Activated T-helper 2 cell treated with anti-CD3 and anti-CD28 coated beads, Interferon-gamma antibody, Interleukin-2, Interleukin-4, amounts not matched to agents 10 μg/mL and 5 μg/mL and 100 μg/mL, durations not matched to agents 14 hours and 24 hours and 36 hours (primary cell): Measurements from ENCODE around the gene CTBP2. TPM values are rescaled to one million over a fixed set of nuclear protein-coding genes. Genes with fewer than 3 reads are reported as not detected.

Source experiments
- DNase-seq: peaks from one replicate; pipeline ENCODE4 v3.0.0; 2021; ENCODE audit warnings: low spot score
- H3K27ac Mint-ChIP-seq: one replicate; pipeline ENCODE4 v1.8.0; 2021; ENCODE audit warnings: mixed read lengths
- H3K27me3 Mint-ChIP-seq: one replicate; pipeline ENCODE4 v1.8.0; 2021; ENCODE audit warnings: low read depth, mixed read lengths
- H3K36me3 Mint-ChIP-seq: one replicate; pipeline ENCODE4 v1.8.0; 2021; ENCODE audit warnings: low read depth, mixed read lengths
- H3K4me1 Mint-ChIP-seq: one replicate; pipeline ENCODE4 v1.8.0; 2021; ENCODE audit warnings: low read depth, mixed read lengths
- H3K4me3 Mint-ChIP-seq: one replicate; pipeline ENCODE4 v1.8.0; 2021; ENCODE audit warnings: low read depth, mild to moderate bottlenecking, moderate library complexity, mixed read lengths
- H3K9me3 Mint-ChIP-seq: one replicate; pipeline ENCODE4 v1.8.0; 2021; ENCODE audit warnings: mixed read lengths
- intact Hi-C: fragments of 100-400 bp; cut with micrococcal nuclease; formaldehyde crosslinking; loops from one replicate; pipeline ENCODE4 v1.15.1; 2023
- total RNA-seq: library from RNA; stranded (reverse); gene quantifications from 2 replicates; pipeline ENCODE4 v1.2.3, GENCODE V29; 2022

Gene CTBP2
- total RNA-seq, 1 donor from 2014 or later, result 0.48 TPM

DNA sequence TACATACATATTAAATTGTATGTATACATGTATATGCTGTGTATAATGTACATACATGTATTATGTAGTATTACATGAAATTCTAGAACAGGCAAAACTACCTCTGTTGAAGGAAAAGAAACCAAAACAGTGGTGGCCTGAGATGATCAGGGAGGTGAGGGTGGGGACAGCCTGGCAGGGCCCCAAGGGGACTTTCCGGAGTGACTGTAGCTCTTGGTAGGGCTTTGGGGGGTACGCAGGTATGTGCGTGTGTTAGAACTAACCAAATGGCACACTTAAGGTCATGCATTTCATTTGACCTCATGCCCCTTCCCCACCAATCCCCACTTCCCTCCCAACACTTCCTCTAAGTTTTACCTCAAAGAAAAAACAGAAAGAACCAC is 31.3 kb downstream of the CTBP2 start:
- no peaks in the 10 kb centered on the region for H3K27me3 Mint-ChIP-seq
- DNase-seq, result no peak
- H3K27ac Mint-ChIP-seq, result no peak overlapping the region
- H3K4me1 Mint-ChIP-seq, result no peaks in the 10 kb centered on the region
- no peaks in the 10 kb centered on the region for H3K9me3 Mint-ChIP-seq
- intact Hi-C loops, result no loop called here
- no peak overlapping the region for H3K4me3 Mint-ChIP-seq
- H3K36me3 Mint-ChIP-seq, result no peaks in the 10 kb centered on the region

DNA sequence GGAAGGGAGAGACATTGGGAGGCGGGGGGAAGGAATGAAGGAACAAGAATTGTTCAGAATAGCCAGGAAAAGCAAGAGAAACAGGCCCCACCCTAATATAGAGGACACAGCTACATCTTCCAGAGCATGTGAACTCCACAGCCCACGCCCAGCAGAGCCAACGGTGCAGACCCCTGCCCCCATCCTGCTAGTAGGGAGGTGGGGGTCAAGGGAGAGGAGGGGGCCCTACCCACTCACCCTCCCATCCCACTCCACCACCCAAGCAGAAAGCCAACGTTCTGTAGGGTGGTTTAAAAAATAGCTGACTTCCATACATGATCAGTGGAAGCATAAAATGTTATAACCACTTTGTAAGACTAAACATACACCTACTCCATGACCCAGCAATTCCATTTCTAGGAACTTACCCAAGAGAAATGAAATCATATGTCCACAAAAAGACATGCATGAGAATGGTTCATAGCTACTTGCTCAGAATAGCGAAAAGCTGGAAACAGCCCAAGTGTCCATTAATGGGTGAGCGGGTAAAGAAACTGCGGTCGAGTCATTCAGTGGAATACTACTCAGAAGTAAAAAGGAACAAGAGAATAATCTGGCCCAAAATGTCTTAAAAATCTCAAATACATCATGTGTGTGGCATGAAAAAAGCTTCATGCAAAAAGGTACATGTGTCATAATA is 31.8 kb downstream of the CTBP2 start:
- Mint-ChIP-seq H3K9me3 (no peaks in the 10 kb centered on the region), H3K4me3 (no peak overlapping the region), H3K27me3 (no peaks in the 10 kb centered on the region), H3K36me3 (no peaks in the 10 kb centered on the region), H3K27ac (no peak overlapping the region), H3K4me1 (no peaks in the 10 kb centered on the region)
- no peak for DNase-seq
- intact Hi-C loops, result no loop called here

DNA sequence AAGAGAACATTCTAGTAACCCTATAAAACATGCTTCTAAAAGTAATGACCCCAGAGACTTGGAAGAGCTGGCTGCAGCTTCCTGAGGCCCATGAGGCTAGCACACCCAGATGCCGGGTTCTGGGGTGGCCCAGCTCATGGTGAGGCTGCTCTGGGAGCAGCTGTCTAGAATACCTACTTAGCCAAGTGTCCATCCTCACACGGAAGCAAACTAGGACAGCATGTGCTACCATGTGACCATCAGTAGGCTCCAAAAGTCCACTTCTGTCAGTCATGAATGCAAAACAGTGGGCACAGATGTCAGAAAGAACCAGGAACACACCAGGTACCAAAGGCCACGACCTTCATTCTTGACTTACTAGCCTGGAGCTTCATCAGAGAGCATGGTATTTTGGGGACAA is 32.4 kb downstream of the CTBP2 start:
- DNase-seq, result no peak
- Mint-ChIP-seq H3K27ac (no peak overlapping the region), H3K4me3 (no peak overlapping the region), H3K36me3 (no peaks in the 10 kb centered on the region), H3K4me1 (no peaks in the 10 kb centered on the region), H3K27me3 (no peaks in the 10 kb centered on the region), H3K9me3 (no peaks in the 10 kb centered on the region)
- intact Hi-C loops, result no loop called here

DNA sequence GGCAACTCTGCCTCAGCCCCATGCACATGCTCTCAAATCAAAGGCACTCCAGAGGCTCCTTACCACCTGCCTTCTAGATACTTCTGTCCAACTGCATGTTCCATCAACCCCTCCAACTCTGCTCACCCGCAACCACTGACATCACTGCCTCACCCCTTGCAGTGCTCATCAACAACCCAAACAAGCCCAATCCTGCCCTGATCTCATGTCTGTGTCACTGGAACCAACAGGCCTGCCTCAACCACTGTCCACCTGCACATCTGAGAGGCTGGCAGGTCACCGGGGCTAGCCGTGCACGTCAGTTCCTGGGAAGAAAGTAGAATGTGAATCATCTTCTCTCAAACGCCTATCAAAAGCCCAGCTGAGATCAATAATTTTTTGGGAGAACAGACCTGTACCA is 33.3 kb downstream of the CTBP2 start:
- no peaks in the 10 kb centered on the region for H3K9me3 Mint-ChIP-seq
- H3K4me3 Mint-ChIP-seq, result no peak overlapping the region
- H3K27ac Mint-ChIP-seq, result no peak overlapping the region
- no peaks in the 10 kb centered on the region for H3K36me3 Mint-ChIP-seq
- H3K4me1 Mint-ChIP-seq, result no peaks in the 10 kb centered on the region
- H3K27me3 Mint-ChIP-seq, result no peaks in the 10 kb centered on the region
- no peak for DNase-seq
- intact Hi-C loops, result no loop called here

DNA sequence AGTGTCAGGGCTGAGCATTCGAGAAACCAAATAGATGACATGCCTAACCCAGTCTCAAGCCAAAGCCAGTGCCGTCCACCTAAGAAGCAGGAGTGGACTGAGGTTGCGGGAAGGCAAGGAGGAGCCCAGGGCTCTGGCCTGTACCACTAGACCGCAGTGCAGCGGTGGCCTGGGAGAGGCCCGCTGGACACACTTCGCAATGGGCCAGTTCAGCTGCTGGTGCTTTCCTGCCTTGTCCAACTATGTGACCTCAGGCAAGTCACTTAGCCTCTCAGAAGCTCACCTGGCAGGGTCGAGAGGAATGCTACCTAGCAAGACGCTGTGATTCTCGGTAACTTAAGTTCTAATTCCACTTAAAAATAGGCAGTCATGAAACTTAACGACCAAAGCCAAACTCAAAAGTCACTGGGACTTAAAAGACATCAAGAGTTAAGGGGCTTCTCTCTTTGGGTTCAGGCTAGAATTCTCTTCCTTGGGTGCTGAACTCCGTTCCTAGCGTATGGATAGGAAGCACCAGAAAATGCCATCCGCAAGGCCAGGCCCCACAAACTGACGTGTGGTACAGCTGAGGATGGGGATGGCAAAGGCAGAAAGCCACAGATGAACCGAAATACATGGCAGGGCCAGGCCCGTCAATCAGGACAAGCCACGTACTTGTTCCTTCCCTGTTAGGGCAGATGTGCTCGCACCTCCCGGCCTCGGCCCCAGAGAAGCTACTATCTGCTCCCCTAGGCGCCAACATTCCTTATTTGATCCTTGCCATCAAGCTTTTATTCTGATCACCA is 34.2 kb downstream of the CTBP2 start:
- no peak for DNase-seq
- no peaks in the 10 kb centered on the region for H3K9me3 Mint-ChIP-seq
- no peaks in the 10 kb centered on the region for H3K36me3 Mint-ChIP-seq
- no peaks in the 10 kb centered on the region for H3K4me1 Mint-ChIP-seq
- intact Hi-C loops, result no loop called here
- H3K27ac Mint-ChIP-seq, result no peak overlapping the region
- no peak overlapping the region for H3K4me3 Mint-ChIP-seq
- no peaks in the 10 kb centered on the region for H3K27me3 Mint-ChIP-seq

DNA sequence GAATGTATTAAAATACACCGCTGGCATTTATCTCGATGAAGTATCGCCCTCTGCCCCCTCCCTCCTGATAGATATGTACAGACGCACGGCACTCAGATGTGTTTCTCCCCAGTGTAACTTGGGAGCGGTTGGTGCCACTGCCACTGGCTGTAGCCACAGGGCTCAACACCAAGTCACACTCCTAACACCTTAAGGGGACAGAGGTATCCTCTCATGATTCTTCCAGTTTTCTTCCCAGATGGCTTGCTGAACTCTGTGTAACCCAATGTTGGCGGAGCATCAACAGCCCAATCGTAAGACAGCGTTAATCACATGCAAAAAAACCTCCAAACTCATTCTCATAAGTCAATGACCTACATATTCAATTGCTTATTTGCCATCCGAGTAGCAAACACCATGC is 35.5 kb downstream of the CTBP2 start:
- no peak for DNase-seq
- intact Hi-C loops, result no loop called here
- H3K4me3 Mint-ChIP-seq, result no peak overlapping the region
- no peaks in the 10 kb centered on the region for H3K36me3 Mint-ChIP-seq
- H3K4me1 Mint-ChIP-seq, result no peaks in the 10 kb centered on the region
- no peak overlapping the region for H3K27ac Mint-ChIP-seq
- no peaks in the 10 kb centered on the region for H3K9me3 Mint-ChIP-seq
- no peaks in the 10 kb centered on the region for H3K27me3 Mint-ChIP-seq

DNA sequence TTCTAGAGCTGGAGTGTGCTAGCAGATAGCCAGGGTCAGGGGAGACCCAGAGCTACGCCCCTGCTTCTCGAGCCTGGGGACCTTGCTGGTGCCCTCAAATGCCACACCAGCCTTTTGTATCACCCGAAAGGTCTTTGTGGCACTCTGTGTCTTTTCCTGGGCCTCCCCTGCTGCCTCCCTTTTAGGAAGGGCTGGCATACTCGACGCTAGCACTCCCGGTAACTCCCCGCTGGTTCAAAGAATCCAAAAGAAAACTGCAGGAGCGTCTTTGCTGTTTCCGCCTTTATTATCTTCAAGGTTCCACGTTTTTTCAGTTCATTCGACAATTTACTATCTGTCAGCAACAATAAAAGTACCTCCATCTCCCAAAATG is 36.3 kb downstream of the CTBP2 start:
- no peaks in the 10 kb centered on the region for H3K36me3 Mint-ChIP-seq
- H3K27ac Mint-ChIP-seq, result no peak overlapping the region
- H3K4me3 Mint-ChIP-seq, result no peak overlapping the region
- H3K4me1 Mint-ChIP-seq, result no peaks in the 10 kb centered on the region
- H3K9me3 Mint-ChIP-seq, result no peaks in the 10 kb centered on the region
- intact Hi-C loops, result no loop called here
- DNase-seq, result no peak
- no peaks in the 10 kb centered on the region for H3K27me3 Mint-ChIP-seq

DNA sequence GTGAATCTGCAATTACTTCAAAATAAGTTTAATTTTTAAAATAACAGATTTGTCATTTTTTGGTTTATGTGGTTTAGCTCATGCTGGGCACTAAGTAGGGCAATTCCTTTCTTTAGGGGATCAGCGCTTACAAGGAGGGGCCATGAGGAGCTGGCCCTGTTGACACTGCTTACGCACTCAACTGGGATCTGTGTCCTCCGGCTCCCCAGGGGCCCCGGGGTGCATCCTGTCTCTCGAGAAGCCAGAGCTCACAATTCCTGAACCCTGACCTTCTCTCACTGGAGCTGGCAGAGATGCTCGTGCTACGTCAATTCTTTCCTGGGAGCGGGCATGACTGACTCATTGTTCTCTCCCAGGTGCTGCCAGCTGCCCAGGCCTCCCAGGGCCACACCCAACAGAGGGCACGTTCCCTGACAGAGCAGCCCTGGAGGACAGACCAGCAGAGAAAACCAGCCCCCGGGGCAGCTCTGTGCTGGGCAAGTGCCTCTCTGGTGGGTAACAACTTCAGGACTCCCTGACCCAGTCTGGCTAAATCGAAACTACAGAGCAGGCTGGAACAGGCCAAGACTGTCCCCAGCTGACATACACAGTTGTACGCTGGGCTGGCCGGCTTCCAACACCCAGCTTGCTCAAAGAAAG is 36.8 kb downstream of the CTBP2 start:
- Mint-ChIP-seq H3K27me3 (no peaks in the 10 kb centered on the region), H3K4me1 (no peaks in the 10 kb centered on the region), H3K36me3 (no peaks in the 10 kb centered on the region), H3K27ac (no peak overlapping the region), H3K9me3 (no peaks in the 10 kb centered on the region), H3K4me3 (no peak overlapping the region)
- no peak for DNase-seq
- intact Hi-C loops, result no loop called here

DNA sequence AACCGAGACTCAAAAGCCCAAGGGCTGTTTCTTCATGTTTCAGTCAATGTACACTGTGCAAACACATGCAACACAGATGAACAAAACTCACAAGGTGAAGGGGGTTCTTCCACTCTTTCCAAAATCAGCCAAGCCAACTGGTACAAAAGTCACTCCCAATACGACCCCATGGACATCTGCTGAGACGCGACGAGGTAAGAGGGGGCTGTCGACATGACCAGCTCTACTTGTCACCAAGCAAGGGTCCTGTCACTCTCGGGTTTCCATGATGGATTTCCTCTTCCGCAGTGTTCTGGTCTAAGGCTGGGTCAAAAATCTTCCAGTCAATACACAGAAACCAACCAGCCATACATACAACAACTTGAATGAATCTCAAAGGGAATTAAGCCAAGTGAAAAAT is 37.8 kb downstream of the CTBP2 start:
- H3K9me3 Mint-ChIP-seq, result no peaks in the 10 kb centered on the region
- H3K27me3 Mint-ChIP-seq, result no peaks in the 10 kb centered on the region
- intact Hi-C loops, result no loop called here
- no peaks in the 10 kb centered on the region for H3K36me3 Mint-ChIP-seq
- no peak for DNase-seq
- H3K4me1 Mint-ChIP-seq, result no peaks in the 10 kb centered on the region
- H3K27ac Mint-ChIP-seq, result no peak overlapping the region
- H3K4me3 Mint-ChIP-seq, result no peak overlapping the region

DNA sequence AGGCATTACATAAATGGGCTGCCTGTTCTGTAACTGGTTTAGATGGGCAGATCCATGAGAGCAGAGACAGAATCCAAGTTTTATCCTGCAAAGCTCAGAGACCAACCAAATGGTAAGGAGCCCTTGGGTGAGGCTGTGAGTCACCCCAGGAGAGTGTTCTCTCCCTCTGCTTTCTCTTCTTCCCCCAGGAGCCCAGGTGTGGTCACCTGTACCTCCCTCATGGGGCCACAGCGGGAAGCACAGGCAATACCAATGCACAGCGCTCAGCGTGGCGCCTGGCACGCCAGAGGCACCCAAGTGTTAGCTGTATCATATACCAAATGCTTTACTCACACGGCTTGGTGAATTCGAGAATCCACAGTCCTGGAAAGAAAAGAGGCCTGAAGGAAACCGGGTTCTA is 39.4 kb downstream of the CTBP2 start:
- no peaks in the 10 kb centered on the region for H3K36me3 Mint-ChIP-seq
- intact Hi-C loops, result no loop called here
- H3K4me1 Mint-ChIP-seq, result no peaks in the 10 kb centered on the region
- DNase-seq, result no peak
- H3K9me3 Mint-ChIP-seq, result no peaks in the 10 kb centered on the region
- no peaks in the 10 kb centered on the region for H3K27me3 Mint-ChIP-seq
- no peak overlapping the region for H3K4me3 Mint-ChIP-seq
- no peak overlapping the region for H3K27ac Mint-ChIP-seq

DNA sequence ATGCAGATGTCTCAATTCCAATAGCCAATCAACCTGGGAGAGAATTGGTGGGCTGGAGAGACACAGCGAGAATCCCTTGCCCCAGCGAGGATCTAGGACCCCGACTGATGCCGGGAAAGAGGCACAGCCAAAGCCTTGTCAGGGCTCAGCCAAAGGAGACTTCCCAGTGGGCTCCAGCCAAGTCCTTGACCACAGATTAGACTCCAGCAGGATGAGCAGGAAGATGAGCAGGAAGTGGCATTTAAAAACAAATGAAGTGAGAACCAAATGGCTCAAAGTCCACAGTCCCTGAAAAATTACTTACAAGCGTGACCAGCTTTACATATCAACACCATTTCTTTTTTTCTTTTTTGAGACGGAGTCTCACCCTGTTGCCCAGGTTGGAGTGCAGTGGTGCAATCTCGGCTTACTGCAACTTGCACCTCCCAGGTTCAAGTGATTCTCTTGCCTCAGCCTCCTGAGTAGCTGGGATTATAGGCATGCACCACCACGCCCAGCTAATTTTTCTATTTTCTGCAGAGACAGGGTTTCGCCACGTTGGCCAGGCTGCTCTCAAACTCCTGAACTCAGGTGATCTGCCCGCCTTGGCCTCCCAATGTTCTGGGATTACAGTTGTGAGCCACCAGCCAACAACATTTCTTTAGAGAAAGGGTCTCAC is 40.2 kb downstream of the CTBP2 start:
- Mint-ChIP-seq H3K27ac (no peak overlapping the region), H3K9me3 (no peaks in the 10 kb centered on the region), H3K4me3 (no peak overlapping the region), H3K27me3 (no peaks in the 10 kb centered on the region), H3K36me3 (no peaks in the 10 kb centered on the region), H3K4me1 (no peaks in the 10 kb centered on the region)
- no peak for DNase-seq
- intact Hi-C loops, result no loop called here

DNA sequence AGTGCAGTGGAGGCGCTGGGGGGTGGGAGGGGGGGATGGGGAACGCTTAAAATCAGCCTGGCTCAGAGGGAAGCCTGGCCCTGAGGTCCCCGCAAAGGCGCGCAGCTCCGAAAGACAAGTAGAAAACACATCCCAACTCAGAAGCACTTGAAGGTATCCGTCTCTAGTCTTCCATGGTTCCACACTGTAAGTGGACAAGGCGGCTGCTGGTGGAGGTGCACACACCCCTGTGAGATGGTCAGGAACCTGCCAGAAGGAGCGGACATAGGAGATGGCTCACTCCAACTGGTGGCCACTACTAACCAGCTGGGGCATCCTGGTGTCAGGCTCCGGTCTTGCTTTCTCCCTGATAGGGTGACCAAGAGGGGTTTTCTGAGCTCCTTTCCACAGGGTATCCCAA is 41.7 kb downstream of the CTBP2 start:
- Mint-ChIP-seq H3K27ac (no peak overlapping the region), H3K27me3 (no peaks in the 10 kb centered on the region), H3K36me3 (no peaks in the 10 kb centered on the region), H3K4me1 (no peaks in the 10 kb centered on the region), H3K9me3 (no peaks in the 10 kb centered on the region), H3K4me3 (no peak overlapping the region)
- intact Hi-C loops, result no loop called here
- no peak for DNase-seq

DNA sequence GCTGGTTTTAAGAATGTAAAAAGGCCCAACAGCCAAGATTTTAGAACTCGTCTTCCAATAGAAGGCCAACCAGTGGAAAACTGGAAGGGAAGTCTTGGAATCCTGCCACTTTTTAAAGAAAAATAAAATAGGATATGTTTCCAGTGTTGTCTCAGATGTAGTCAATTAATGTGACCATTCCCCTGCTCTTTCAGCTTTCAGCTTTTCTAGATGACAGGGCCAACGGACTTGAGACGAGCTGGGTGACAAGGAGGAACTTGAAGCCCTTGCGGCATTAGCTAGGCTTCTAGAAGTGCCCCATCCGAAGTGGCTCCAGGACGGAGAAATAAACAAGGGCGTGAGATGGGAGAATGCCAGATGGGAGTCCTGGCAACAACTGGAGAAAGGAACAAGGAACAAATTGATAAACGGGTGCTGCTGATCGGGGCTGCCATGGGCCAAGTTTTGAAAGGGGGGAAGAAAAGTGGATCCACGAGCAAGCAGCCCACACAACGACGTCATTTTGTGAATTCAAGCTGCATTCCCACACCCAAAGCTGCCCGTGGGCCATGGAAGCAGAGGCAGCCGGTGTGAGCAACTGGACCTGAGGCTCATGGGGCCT is 42.3 kb downstream of the CTBP2 start:
- Mint-ChIP-seq H3K4me1 (no peaks in the 10 kb centered on the region), H3K4me3 (no peak overlapping the region), H3K9me3 (no peaks in the 10 kb centered on the region), H3K36me3 (no peaks in the 10 kb centered on the region), H3K27ac (no peak overlapping the region), H3K27me3 (no peaks in the 10 kb centered on the region)
- intact Hi-C loops, result no loop called here
- no peak for DNase-seq
